GM12878 (cell line): ENCODE measurements around the gene OPCML. TPM values are rescaled to one million over a fixed set of nuclear protein-coding genes. Genes with fewer than 3 reads are reported as not detected.

Experiments used
- ATAC-seq: fragments of 200-7000 bp; cut with Tn5 transposase; 3 replicates; pipeline ENCODE4 v1.9.1; 2020; ENCODE audit warnings: mild to moderate bottlenecking, moderate library complexity
- BruUV-seq: library from RNA; stranded (reverse); fragments of 400-500 nt; replicated peaks from 2 replicates; lab custom pipeline; 2021; lab: Mats Ljungman, UMichigan
- CTCF ChIA-PET: fragments of 300-600 bp; sonication (Branson Sonifier 250); formaldehyde crosslinking; extraction: SDS; loops from one replicate; lab custom pipeline; 2021; ENCODE audit warnings: inconsistent platforms; lab: Yijun Ruan, JAX
- POLR2A ChIA-PET: fragments of 350-600 bp; formaldehyde crosslinking; extraction: SDS; loops from one replicate; lab custom pipeline; 2021; ENCODE audit warnings: inconsistent platforms; lab: Charles Lee
- RAD21 ChIA-PET: fragments of 300-600 bp; sonication (Branson Sonifier 250); formaldehyde crosslinking; loops from one replicate; lab custom pipeline; 2023; ENCODE audit warnings: antibody characterized with exemption; ENCODE audit not compliant: unreplicated experiment; lab: Charles Lee
- SMC1A ChIA-PET: fragments of 300-600 bp; sonication (Branson Sonifier 250); formaldehyde crosslinking; loops from one replicate; lab custom pipeline; 2023; ENCODE audit not compliant: unreplicated experiment, uncharacterized antibody; lab: Charles Lee
- DNase-seq: peaks from one replicate; pipeline ENCODE4 v3.0.0-alpha.2; 2011; ENCODE audit warnings: low read depth, low spot score
- FAIRE-seq: peaks from 3 replicates; lab custom pipeline; 2011; peaks lifted over from hg19 to GRCh38; lab: Jason Lieb, UNC
- H2AFZ ChIP-seq: 2 replicates; pipeline ENCODE4 v1.6.0; 2011; ENCODE audit warnings: low read depth, low read length, control low read depth; ENCODE audit not compliant: control insufficient read depth
- H3K27ac ChIP-seq: 2 replicates; pipeline ENCODE4 v1.5.1; 2011; ENCODE audit warnings: control low read depth; ENCODE audit not compliant: control insufficient read depth, insufficient read depth
- H3K27me3 ChIP-seq, 2 experiments: replicated peaks in 1 of 2; 2 replicates each; pipeline versions ENCODE4 v1.6.0 to v1.6.1; 2011; ENCODE audit warnings: low read length in 1 of 2; ENCODE audit not compliant: control insufficient read depth in 2 of 2, insufficient read depth in 2 of 2
- H3K36me3 ChIP-seq, 2 experiments: 2 replicates each; pipeline ENCODE4 v1.5.1; 2011; ENCODE audit warnings: low read length in 1 of 2; ENCODE audit not compliant: control insufficient read depth in 2 of 2, insufficient read depth in 2 of 2
- H3K4me1 ChIP-seq: 2 replicates; pipeline ENCODE4 v1.6.1; 2011; ENCODE audit warnings: mild to moderate bottlenecking, low read length, moderate library complexity, mixed read lengths; ENCODE audit not compliant: control insufficient read depth, insufficient read depth
- H3K4me2 ChIP-seq: 2 replicates; pipeline ENCODE4 v1.6.0; 2011; ENCODE audit warnings: control low read depth; ENCODE audit not compliant: control insufficient read depth, insufficient read depth
- H3K4me3 ChIP-seq: fragments of 200-600 bp; sonication (generic); 2 replicates; pipeline ENCODE4 v1.5.1; 2016
- H3K79me2 ChIP-seq: 2 replicates; pipeline ENCODE4 v1.6.0; 2011; ENCODE audit warnings: low read length; ENCODE audit not compliant: control insufficient read depth, insufficient read depth
- H3K9ac ChIP-seq: 2 replicates; pipeline ENCODE4 v1.8.0; 2011; ENCODE audit warnings: low read length, control low read depth, mixed read lengths; ENCODE audit not compliant: control insufficient read depth, insufficient read depth
- H3K9me3 ChIP-seq: replicated peaks from 3 replicates; pipeline ENCODE4 v1.5.1; 2011; ENCODE audit warnings: mild to moderate bottlenecking, low read length; ENCODE audit not compliant: control insufficient read depth, insufficient read depth
- H4K20me1 ChIP-seq: 2 replicates; pipeline ENCODE4 v1.6.0; 2011; ENCODE audit not compliant: control insufficient read depth, insufficient read depth
- FOS ChIP-seq: IDR thresholded peaks from 3 replicates; pipeline ENCODE4 v1.6.1; 2011; ENCODE audit warnings: borderline replicate concordance; ENCODE audit not compliant: insufficient read length; ENCODE audit errors: extremely low read depth
- YBX1 ChIP-seq: fragments of 450-650 bp; IDR thresholded peaks from 2 replicates; pipeline ENCODE4 v1.6.1; 2016; ENCODE audit warnings: antibody characterized with exemption
- ZBED1 ChIP-seq: IDR thresholded peaks from 2 replicates; pipeline ENCODE4 v1.6.1; 2016; ENCODE audit warnings: borderline replicate concordance
- ZBTB11 ChIP-seq: fragments of 450-650 bp; formaldehyde crosslinking; IDR thresholded peaks from 2 replicates; pipeline ENCODE4 v1.5.0; 2022; ENCODE audit warnings: mild to moderate bottlenecking, missing genetic modification characterization
- WGBS: methylation state at CpG from one replicate; pipeline ENCODE4 v1.1.6; 2016; ENCODE audit warnings: low lambda C conversion rate; ENCODE audit not compliant: insufficient replicate concordance, insufficient coverage; ENCODE audit errors: missing lambda C conversion rate; 5-methylcytosine and 5-hydroxymethylcytosine counted together
- in situ Hi-C: fragments of 300-500 bp; cut with MboI; formaldehyde crosslinking; loops from 9 replicates; pipeline ENCODE4 v1.14.3; 2018; ENCODE audit warnings: mixed read lengths
- intact Hi-C: fragments of 100-400 bp; cut with micrococcal nuclease; formaldehyde crosslinking; loops from one replicate; pipeline ENCODE4 v1.14.2; 2022; ENCODE audit not compliant: unreplicated experiment
- polyA plus RNA-seq, 11 experiments: library from polyadenylated mRNA; depleted of rRNA in 4 of 11; unstranded in 6 of 11; stranded (reverse) in 5 of 11; fragments of >200 nt; fragmentation: Nextera tagmentation in 4 of 11; fragmentation: Illumina TruSeq in 1 of 11; extraction: Ambion mirVana in 4 of 11; extraction: Trizol in 1 of 11; gene quantifications; 1 replicate in 1 of 11; 2 replicates in 10 of 11; pipeline versions ENCODE4 v1.2.1 to v1.2.3, GENCODE V29; 2011 to 2016; ENCODE audit warnings: inconsistent platforms in 2 of 11, missing spikeins in 2 of 11, low read depth in 1 of 11
- total RNA-seq, 4 experiments: library from RNA; depleted of rRNA in 3 of 4; stranded (reverse); fragments of >200 nt in 3 of 4; fragmentation: Illumina TruSeq in 1 of 4; extraction: Trizol in 1 of 4; gene quantifications; 2 replicates each; pipeline versions ENCODE4 v1.2.1 to v1.2.3, GENCODE V29; 2013 to 2021

The OPCML gene
- total and polyA plus RNA-seq, 10 of the 15 experiments (the other 5 are each of a cell fraction or from before 2014, with no cell fraction given), result 0.84 TPM; not detected in 9

GRCh38 chr11:133204158-133204557, 328.1 kb downstream of the OPCML start:
- TF ChIP-seq YBX1, result no peak
- TF ChIP-seq ZBED1, result no peak
- TF ChIP-seq FOS, result no peak
- no peak for TF ChIP-seq ZBTB11 (CRISPR knock-in tag)
- POLR2A ChIA-PET, result no interaction called here
- WGBS, result 0% methylated on average over 3 of the region's 3 CpGs
- H3K4me2 ChIP-seq, result no peak overlapping the region
- BruUV-seq, result no TSS peak
- H3K9me3 ChIP-seq, result no peaks in the 10 kb centered on the region; the same call in 2 of the 3 replicates
- no peaks in the 10 kb centered on the region for H3K79me2 ChIP-seq
- no peaks in the 10 kb centered on the region for H3K27me3 ChIP-seq
- SMC1A ChIA-PET, result no interaction called here
- CTCF ChIA-PET, result interaction anchor here (0.9 kb wide), 1 partner anchor 15 kb away, joined by 3 read pairs; no protein-coding TSS in a partner anchor
- in situ Hi-C loops (no loop called here), intact Hi-C loops (no loop called here)
- H3K9ac ChIP-seq, result no peak overlapping the region
- H4K20me1 ChIP-seq, result no peaks in the 10 kb centered on the region
- no peak overlapping the region for H2AFZ ChIP-seq
- RAD21 ChIA-PET, result no interaction called here
- no peaks in the 10 kb centered on the region for H3K4me1 ChIP-seq
- H3K4me3 ChIP-seq, result no peak overlapping the region
- no peak overlapping the region for H3K27ac ChIP-seq
- DNase-seq (no peak), FAIRE-seq (no peak), ATAC-seq (no peak)
- H3K36me3 ChIP-seq, result no peaks in the 10 kb centered on the region
